Cerebellar cortex (tissue), 1 donor: ENCODE measurements around the gene CILP2.

ENCODE experiments used
- DNase-seq: peaks from one replicate; pipeline ENCODE4 v3.0.0-alpha.2; 2015; ENCODE audit warnings: low spot score

CILP2 gene

GRCh38 chr19:19567391-19567790 is 29.3 kb downstream of the CILP2 start:
- no peak for DNase-seq

GRCh38 chr19:19568802-19569756 is 31.0 kb downstream of the CILP2 start:
- DNase-seq, result no peak

GRCh38 chr19:19570571-19570970 is 32.5 kb downstream of the CILP2 start:
- no peak for DNase-seq

GRCh38 chr19:19571071-19571786 is 33.2 kb downstream of the CILP2 start:
- no peak for DNase-seq

GRCh38 chr19:19575411-19575810 is 37.3 kb downstream of the CILP2 start:
- no peak for DNase-seq

- DNase-seq, result no peak
These were observed 40.2 kb downstream of the CILP2 start for GRCh38 chr19:19578252-19578651.

GRCh38 chr19:19579533-19580361 is 41.7 kb downstream of the CILP2 start:
- DNase-seq, result no peak

- DNase-seq, result no peak
These were observed 42.4 kb downstream of the CILP2 start for GRCh38 chr19:19580418-19580817.

- DNase-seq, result no peak
These were observed 43.3 kb downstream of the CILP2 start for GRCh38 chr19:19581391-19581790.

- no peak for DNase-seq
These were observed 44.4 kb downstream of the CILP2 start for GRCh38 chr19:19582471-19582870.

GRCh38 chr19:19584356-19584755 is 46.3 kb downstream of the CILP2 start:
- no peak for DNase-seq

GRCh38 chr19:19587771-19588170 is 49.7 kb downstream of the CILP2 start:
- peak; percentile 10 for DNase-seq

- no peak for DNase-seq
These were observed 50.5 kb downstream of the CILP2 start for GRCh38 chr19:19588546-19588945.

- DNase-seq, result no peak
These were observed 53.2 kb downstream of the CILP2 start for GRCh38 chr19:19591133-19591825.

- no peak for DNase-seq
These were observed 54.6 kb downstream of the CILP2 start for GRCh38 chr19:19592690-19593089.

- no peak for DNase-seq
These were observed 56.3 kb downstream of the CILP2 start for GRCh38 chr19:19594381-19594780.

GRCh38 chr19:19595171-19595701 is 57.2 kb downstream of the CILP2 start:
- DNase-seq, result no peak
